ENCODE data around the gene PDCD5.
"Not testable (repeated sequence)": the region's sequence is repeated elsewhere in the genome, so short reads cannot be mapped to it uniquely, and the experiment has no call there.

The PDCD5 gene

DNA sequence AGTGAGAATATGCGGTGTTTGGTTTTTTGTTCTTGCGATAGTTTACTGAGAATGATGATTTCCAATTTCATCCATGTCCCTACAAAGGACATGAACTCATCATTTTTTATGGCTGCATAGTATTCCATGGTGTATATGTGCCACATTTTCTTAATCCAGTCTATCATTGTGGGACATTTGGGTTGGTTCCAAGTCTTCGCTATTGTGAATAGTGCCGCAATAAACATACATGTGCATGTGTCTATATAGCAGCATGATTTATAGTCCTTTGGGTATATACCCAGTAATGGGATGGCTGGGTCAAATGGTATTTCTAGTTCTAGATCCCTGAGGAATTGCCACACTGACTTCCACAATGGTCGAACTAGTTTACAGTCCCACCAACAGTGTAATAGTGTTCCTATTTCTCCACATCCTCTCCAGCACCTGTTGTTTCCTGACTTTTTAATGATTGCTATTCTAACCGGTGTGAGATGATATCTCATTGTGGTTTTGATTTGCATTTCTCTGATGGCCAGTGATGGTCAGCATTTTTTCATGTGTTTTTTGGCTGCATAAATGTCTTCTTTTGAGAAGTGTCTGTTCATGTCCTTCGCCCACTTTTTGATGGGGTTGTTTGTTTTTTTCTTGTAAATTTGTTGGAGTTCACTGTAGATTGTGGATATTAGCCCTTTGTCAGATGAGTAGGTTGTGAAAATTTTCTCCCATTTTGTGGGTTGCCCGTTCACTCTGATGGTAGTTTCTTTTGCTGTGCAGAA lies 6.9 kb downstream of the PDCD5 start:
- H3K9ac ChIP-seq (ENCODE audit: low read length); H3K4me3 ChIP-seq (ENCODE audit: low read length); H3K9me3 ChIP-seq (ENCODE audit: control insufficient read depth, low read length); H3K27me3 ChIP-seq (ENCODE audit: control insufficient read depth, insufficient read depth, low read length); H3K4me1 ChIP-seq (ENCODE audit: control insufficient read depth, insufficient read depth, low read length); H3K36me3 ChIP-seq (ENCODE audit: control insufficient read depth, insufficient read depth, low read length): not testable (repeated sequence)

DNA sequence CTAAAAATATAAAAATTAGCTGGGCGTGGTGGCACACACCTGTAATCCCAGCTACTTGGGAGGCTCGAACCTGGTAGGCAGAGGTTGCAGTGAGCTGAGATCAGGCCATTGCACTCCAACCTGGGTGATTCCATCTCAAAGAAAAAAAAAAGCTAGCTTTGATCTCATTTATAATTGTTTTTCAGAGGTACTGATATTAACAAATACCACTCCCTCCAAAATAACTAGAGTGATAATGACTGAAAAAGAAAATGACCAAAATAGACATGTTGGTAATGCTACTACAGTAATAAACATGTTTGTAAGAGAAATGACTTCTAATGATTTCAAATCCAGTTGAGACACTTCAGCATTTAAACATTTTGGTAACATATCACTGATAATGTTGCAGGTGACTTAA lies 13.0 kb downstream of the PDCD5 start:
- Histone ChIP-seq H3K9me3 (ENCODE audit: control insufficient read depth, low read length) (no peaks in the 10 kb centered on the region), H3K4me1 (ENCODE audit: control insufficient read depth, insufficient read depth, low read length) (no peaks in the 10 kb centered on the region), H3K27me3 (ENCODE audit: control insufficient read depth, insufficient read depth, low read length) (no peaks in the 10 kb centered on the region), H3K9ac (ENCODE audit: low read length) (no peak overlapping the region), H3K4me3 (ENCODE audit: low read length) (no peak overlapping the region), H3K36me3 (ENCODE audit: control insufficient read depth, insufficient read depth, low read length) (no peaks in the 10 kb centered on the region)

DNA sequence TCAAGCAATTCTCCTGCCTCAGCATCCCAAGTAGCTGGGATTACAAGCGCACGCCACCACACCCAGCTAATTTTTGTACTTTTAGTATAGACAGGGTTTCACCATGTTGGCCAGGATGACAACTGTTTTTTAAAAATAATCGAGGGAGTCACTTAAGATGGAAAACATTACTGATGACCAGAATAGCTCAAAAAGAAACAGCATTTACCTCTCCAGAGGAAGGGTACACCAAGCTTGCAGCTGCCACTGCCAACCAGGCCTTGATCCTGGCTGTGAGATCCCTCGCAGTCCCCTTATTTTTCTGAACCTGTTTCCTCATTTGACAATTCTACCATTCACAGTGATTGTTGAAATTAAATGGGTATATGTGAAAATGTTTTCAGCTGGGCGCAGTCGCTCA lies 14.5 kb downstream of the PDCD5 start:
- H3K27me3 ChIP-seq (ENCODE audit: control insufficient read depth, insufficient read depth, low read length) = no peaks in the 10 kb centered on the region
- no peaks in the 10 kb centered on the region for H3K4me1 ChIP-seq (ENCODE audit: control insufficient read depth, insufficient read depth, low read length)
- no peaks in the 10 kb centered on the region for H3K9me3 ChIP-seq (ENCODE audit: control insufficient read depth, low read length)
- H3K9ac ChIP-seq (ENCODE audit: low read length) = no peak overlapping the region
- H3K4me3 ChIP-seq (ENCODE audit: low read length) = no peak overlapping the region
- no peaks in the 10 kb centered on the region for H3K36me3 ChIP-seq (ENCODE audit: control insufficient read depth, insufficient read depth, low read length)

DNA sequence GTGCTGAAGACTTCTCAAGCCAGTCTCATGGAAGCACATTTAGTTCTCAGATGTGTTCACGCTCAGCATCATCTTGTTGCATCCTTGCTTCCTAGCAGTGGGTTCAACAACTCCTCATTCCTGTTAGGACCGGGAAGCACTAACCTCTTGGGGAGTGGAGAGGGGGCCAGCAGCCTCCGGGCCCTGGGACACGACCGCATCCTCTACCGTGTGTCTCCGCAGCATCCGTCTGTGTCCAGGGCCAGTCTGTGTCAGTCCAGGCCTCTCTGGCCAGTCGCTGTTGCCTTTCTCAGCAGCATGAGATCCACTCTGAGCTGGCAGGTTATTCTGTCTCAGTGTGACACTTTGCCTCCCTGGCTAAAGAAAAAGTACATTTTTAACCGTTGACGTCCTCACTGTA lies 17.0 kb downstream of the PDCD5 start:
- Histone ChIP-seq H3K36me3 (ENCODE audit: control insufficient read depth, insufficient read depth, low read length) (no peaks in the 10 kb centered on the region), H3K4me1 (ENCODE audit: control insufficient read depth, insufficient read depth, low read length) (no peaks in the 10 kb centered on the region), H3K9me3 (ENCODE audit: control insufficient read depth, low read length) (no peaks in the 10 kb centered on the region), H3K4me3 (ENCODE audit: low read length) (no peak overlapping the region), H3K27me3 (ENCODE audit: control insufficient read depth, insufficient read depth, low read length) (no peaks in the 10 kb centered on the region), H3K9ac (ENCODE audit: low read length) (no peak overlapping the region)

DNA sequence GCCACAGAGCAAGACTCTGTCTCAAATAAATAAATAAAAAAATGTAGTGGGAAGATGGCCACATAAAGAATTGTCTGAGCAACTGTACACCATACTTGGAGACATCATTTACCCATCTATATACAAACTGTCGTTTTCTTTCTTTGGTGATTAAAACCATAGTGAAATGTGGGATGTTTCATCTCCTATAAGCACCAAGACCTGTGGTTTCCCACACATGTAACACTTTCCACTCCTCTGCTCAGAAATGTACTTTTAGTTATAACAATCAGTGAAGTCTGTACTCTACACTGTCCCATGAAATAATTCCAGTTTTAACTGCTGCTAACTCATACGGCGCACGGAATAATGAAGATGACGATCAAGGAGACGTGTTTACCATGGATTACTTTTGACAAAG lies 18.3 kb downstream of the PDCD5 start:
- H3K36me3 ChIP-seq (ENCODE audit: control insufficient read depth, insufficient read depth, low read length) = no peaks in the 10 kb centered on the region

DNA sequence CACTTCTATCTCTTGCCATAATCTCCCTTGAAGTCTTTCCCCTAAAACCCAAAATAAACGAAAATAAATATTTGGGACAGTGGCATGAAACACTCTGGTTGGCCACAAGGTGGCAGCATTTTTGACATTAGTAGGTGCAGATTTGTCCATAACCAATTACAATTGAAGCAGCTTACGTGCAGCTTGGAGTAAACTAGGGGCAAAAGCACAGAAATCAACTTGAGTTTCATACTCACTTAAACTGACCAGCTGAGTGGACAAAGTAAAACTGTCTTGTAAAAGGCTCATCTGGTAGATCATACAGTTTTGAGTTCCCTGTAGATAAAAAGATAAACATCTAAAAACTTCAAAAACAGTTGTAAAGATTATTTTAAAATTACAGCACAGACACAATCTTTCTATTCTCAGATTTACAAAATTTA lies 18.8 kb downstream of the PDCD5 start:
- Histone ChIP-seq H3K36me3 (ENCODE audit: control insufficient read depth, insufficient read depth, low read length) (no peaks in the 10 kb centered on the region), H3K4me1 (ENCODE audit: control insufficient read depth, insufficient read depth, low read length) (no peaks in the 10 kb centered on the region), H3K27me3 (ENCODE audit: control insufficient read depth, insufficient read depth, low read length) (no peaks in the 10 kb centered on the region), H3K9me3 (ENCODE audit: control insufficient read depth, low read length) (no peaks in the 10 kb centered on the region), H3K4me3 (ENCODE audit: low read length) (no peak overlapping the region), H3K9ac (ENCODE audit: low read length) (no peak overlapping the region)

More for the DNA sequence above, 18.3 kb downstream of the PDCD5 start:
- Histone ChIP-seq H3K9me3 (ENCODE audit: control insufficient read depth, low read length) (no peaks in the 10 kb centered on the region), H3K4me1 (ENCODE audit: control insufficient read depth, insufficient read depth, low read length) (no peaks in the 10 kb centered on the region), H3K27me3 (ENCODE audit: control insufficient read depth, insufficient read depth, low read length) (no peaks in the 10 kb centered on the region), H3K4me3 (ENCODE audit: low read length) (no peak overlapping the region), H3K9ac (ENCODE audit: low read length) (no peak overlapping the region)

DNA sequence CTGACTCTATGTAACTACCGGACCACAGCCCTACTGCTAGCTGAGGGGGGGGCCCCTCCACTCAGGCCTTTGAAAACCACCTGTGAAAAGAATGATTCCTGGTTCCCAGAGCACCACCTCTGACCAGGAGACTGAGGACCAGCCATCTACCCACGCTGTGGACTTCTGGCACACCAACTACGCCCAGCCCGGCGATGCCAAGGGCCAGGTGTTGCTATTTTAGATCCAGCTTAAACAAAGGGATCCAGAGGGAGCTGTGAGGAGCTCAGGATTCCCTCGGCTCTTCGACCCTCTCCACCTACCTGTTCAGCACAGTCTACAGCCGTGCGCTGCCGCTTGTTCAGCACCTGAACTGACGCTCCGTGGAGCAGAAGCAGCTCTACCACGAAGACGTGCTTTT lies 23.0 kb downstream of the PDCD5 start:
- no peak overlapping the region for H3K9ac ChIP-seq (ENCODE audit: low read length)
- no peak overlapping the region for H3K4me3 ChIP-seq (ENCODE audit: low read length)
- no peaks in the 10 kb centered on the region for H3K36me3 ChIP-seq (ENCODE audit: control insufficient read depth, insufficient read depth, low read length)
- no peaks in the 10 kb centered on the region for H3K9me3 ChIP-seq (ENCODE audit: control insufficient read depth, low read length)
- no peaks in the 10 kb centered on the region for H3K27me3 ChIP-seq (ENCODE audit: control insufficient read depth, insufficient read depth, low read length)
- no peaks in the 10 kb centered on the region for H3K4me1 ChIP-seq (ENCODE audit: control insufficient read depth, insufficient read depth, low read length)

DNA sequence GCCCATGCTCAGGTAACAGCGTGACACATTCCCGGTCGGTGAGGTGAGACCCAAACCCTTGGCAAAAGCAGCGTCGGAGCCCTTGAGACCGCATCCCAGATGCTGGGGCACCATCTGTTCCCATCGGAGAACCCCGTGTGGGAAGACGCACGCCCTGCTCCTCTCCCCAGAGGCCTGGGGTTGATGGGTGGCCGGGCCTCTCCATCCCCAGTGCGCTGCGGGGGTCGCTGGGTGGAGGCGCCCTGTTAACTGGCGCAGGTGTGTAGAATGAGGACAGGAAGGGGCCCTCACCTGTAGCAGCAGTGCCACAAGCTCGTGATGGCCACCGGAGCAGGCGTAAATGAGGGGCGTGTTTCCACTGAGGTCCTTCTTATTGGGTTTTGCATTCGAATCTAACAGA lies 24.6 kb downstream of the PDCD5 start:
- H3K4me1 ChIP-seq (ENCODE audit: control insufficient read depth, insufficient read depth, low read length) = no peaks in the 10 kb centered on the region
- no peaks in the 10 kb centered on the region for H3K9me3 ChIP-seq (ENCODE audit: control insufficient read depth, low read length)
- H3K27me3 ChIP-seq (ENCODE audit: control insufficient read depth, insufficient read depth, low read length) = no peaks in the 10 kb centered on the region
- H3K36me3 ChIP-seq (ENCODE audit: control insufficient read depth, insufficient read depth, low read length) = no peaks in the 10 kb centered on the region
- H3K9ac ChIP-seq (ENCODE audit: low read length) = no peak overlapping the region
- no peak overlapping the region for H3K4me3 ChIP-seq (ENCODE audit: low read length)

DNA sequence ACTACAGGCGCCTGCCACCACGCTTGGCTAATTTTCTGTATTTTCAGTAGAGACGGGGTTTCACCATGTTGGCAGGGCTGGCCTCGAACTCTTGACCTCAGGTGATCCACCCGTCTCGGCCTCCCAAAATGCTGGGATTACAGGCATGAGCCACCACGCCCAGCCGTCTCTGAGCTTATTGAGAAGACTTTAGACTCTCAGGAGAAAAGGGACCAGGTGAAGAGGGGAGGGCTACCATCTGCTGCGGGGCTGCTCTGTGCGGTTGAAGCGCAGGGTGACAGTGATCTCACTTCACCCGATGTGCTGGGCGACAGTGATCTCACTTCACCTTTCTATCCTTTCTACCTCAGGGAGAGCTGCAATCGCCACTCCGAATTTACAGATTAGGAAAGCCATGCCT lies 25.3 kb downstream of the PDCD5 start:
- Histone ChIP-seq H3K27me3 (ENCODE audit: control insufficient read depth, insufficient read depth, low read length) (no peaks in the 10 kb centered on the region), H3K4me1 (ENCODE audit: control insufficient read depth, insufficient read depth, low read length) (no peaks in the 10 kb centered on the region), H3K9me3 (ENCODE audit: control insufficient read depth, low read length) (no peaks in the 10 kb centered on the region), H3K36me3 (ENCODE audit: control insufficient read depth, insufficient read depth, low read length) (no peaks in the 10 kb centered on the region), H3K9ac (ENCODE audit: low read length) (no peak overlapping the region), H3K4me3 (ENCODE audit: low read length) (no peak overlapping the region)

DNA sequence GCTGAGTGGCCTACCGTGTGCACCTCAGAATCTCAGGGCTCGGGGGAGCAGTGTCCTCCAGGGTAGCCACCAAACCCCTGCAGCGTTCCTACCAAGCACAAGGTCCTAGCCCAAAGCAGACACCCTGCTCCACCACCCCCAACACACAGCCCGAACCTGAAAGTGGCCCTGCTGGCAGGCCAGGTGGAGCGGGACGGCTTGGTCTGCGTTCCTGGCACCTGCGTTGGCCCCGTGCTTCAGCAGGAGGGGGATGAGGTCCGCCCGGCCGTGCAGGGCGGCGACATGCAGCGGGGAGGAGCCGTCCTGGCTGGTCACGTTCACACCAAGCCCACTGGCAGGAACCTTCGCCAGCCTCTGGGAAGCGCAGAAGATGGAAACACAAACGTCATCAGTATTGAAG lies 26.5 kb downstream of the PDCD5 start:
- Histone ChIP-seq H3K4me1 (ENCODE audit: control insufficient read depth, insufficient read depth, low read length) (no peaks in the 10 kb centered on the region), H3K4me3 (ENCODE audit: low read length) (no peak overlapping the region), H3K9me3 (ENCODE audit: control insufficient read depth, low read length) (no peaks in the 10 kb centered on the region), H3K36me3 (ENCODE audit: control insufficient read depth, insufficient read depth, low read length) (no peaks in the 10 kb centered on the region), H3K27me3 (ENCODE audit: control insufficient read depth, insufficient read depth, low read length) (no peaks in the 10 kb centered on the region), H3K9ac (ENCODE audit: low read length) (no peak overlapping the region)

DNA sequence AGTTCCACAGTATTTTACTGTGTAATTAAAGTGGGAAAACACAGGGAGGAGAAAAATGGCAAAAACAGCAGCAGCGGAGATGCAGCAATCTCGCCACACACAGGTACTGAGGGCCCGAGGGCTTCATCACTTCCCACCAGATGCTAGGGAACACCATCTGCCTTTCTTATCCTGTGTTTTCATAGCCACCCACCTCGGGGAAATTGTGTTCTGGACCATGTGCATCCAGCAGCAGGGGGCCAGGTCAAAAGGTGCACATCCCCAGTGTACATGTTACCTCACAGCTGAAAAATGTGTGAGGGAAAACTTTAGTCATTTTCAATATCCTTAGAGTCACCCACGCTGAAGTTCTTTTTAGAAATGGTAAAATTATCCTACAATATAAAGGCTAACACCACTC lies 30.2 kb downstream of the PDCD5 start:
- no peak overlapping the region for H3K4me3 ChIP-seq (ENCODE audit: low read length)
- no peak overlapping the region for H3K9ac ChIP-seq (ENCODE audit: low read length)
- no peaks in the 10 kb centered on the region for H3K27me3 ChIP-seq (ENCODE audit: control insufficient read depth, insufficient read depth, low read length)
- no peaks in the 10 kb centered on the region for H3K9me3 ChIP-seq (ENCODE audit: control insufficient read depth, low read length)
- no peaks in the 10 kb centered on the region for H3K36me3 ChIP-seq (ENCODE audit: control insufficient read depth, insufficient read depth, low read length)
- no peaks in the 10 kb centered on the region for H3K4me1 ChIP-seq (ENCODE audit: control insufficient read depth, insufficient read depth, low read length)

DNA sequence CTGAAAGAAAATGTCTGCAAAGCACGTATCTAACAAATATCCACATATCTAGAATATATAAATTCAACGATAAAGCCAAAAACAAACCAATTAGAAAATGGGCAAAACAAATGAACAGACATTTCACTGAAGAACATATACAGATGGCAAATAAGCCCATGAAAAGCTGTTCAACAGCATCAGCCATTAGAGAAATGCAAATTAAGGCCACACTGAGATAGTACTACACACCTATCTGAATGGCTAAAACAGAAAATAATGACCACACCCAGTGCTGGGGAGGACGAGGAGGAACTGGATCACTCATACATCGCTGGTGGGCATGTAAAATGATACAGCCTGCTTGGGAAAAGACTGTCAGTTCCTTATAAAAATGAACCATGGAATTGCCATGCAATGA lies 32.0 kb downstream of the PDCD5 start:
- Histone ChIP-seq H3K4me3 (ENCODE audit: low read length) (no peak overlapping the region), H3K9ac (ENCODE audit: low read length) (no peak overlapping the region), H3K4me1 (ENCODE audit: control insufficient read depth, insufficient read depth, low read length) (no peaks in the 10 kb centered on the region), H3K36me3 (ENCODE audit: control insufficient read depth, insufficient read depth, low read length) (no peaks in the 10 kb centered on the region), H3K27me3 (ENCODE audit: control insufficient read depth, insufficient read depth, low read length) (no peaks in the 10 kb centered on the region), H3K9me3 (ENCODE audit: control insufficient read depth, low read length) (no peaks in the 10 kb centered on the region)

DNA sequence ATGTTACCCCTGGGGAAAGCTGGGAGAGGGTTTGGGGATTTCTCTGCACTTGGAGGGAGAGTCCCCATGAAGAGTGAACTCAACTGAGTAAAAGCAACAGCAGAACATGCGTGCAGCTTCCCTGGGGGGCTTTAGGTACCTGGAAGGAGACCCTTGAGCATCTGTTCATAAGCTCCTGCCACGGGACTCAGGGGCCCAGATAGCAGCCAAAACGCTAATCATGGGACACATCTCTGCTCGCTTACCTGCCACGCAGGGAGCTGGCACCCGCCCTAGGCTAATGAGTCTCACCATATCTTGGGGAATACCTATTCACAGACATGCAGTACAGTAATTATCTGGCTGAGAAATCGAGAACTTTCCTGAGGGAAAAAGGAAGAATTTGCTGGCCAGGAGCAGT lies 33.9 kb downstream of the PDCD5 start:
- H3K36me3 ChIP-seq (ENCODE audit: control insufficient read depth, insufficient read depth, low read length) = no peaks in the 10 kb centered on the region
- no peaks in the 10 kb centered on the region for H3K27me3 ChIP-seq (ENCODE audit: control insufficient read depth, insufficient read depth, low read length)
- no peaks in the 10 kb centered on the region for H3K9me3 ChIP-seq (ENCODE audit: control insufficient read depth, low read length)
- H3K4me3 ChIP-seq (ENCODE audit: low read length) = no peak overlapping the region
- H3K4me1 ChIP-seq (ENCODE audit: control insufficient read depth, insufficient read depth, low read length) = no peaks in the 10 kb centered on the region
- no peak overlapping the region for H3K9ac ChIP-seq (ENCODE audit: low read length)

Measured in mucosa of stomach (tissue), 1 donor.